Sigmoid colon (tissue), 4 donors: ENCODE measurements around the gene CAMKK2.
"Not testable (repeated sequence)": the region's sequence is repeated elsewhere in the genome, so short reads cannot be mapped to it uniquely, and the experiment has no call there.

Source experiments
- EP300 ChIP-seq, 4 donors: sonication (generic); formaldehyde crosslinking; IDR thresholded peaks; one replicate each; pipeline ENCODE4 v1.6.1; 2017; ENCODE audit warnings: antibody characterized with exemption in 4 of 4
- POLR2A ChIP-seq, 2 donors: fragments of 450-650 bp; IDR thresholded peaks; one replicate each; pipeline ENCODE4 v1.6.1; 2016; ENCODE audit warnings: antibody characterized with exemption in 2 of 2, mild to moderate bottlenecking in 2 of 2, moderate library complexity in 2 of 2
- POLR2AphosphoS5 ChIP-seq, 4 donors: sonication (generic); formaldehyde crosslinking; IDR thresholded peaks; one replicate each; pipeline ENCODE4 v1.6.1; 2017; ENCODE audit warnings: antibody characterized with exemption in 4 of 4
- TF ChIP-seq, protein P1 (sequence below), 4 experiments: fragments of 450-650 bp in 3 of 4; fragments of 200-600 bp in 1 of 4; IDR thresholded peaks; one replicate each; pipeline ENCODE4 v1.5.1; 2016 to 2019; ENCODE audit warnings: antibody characterized with exemption in 4 of 4, mild to moderate bottlenecking in 3 of 4, moderate library complexity in 2 of 4

DNA sequence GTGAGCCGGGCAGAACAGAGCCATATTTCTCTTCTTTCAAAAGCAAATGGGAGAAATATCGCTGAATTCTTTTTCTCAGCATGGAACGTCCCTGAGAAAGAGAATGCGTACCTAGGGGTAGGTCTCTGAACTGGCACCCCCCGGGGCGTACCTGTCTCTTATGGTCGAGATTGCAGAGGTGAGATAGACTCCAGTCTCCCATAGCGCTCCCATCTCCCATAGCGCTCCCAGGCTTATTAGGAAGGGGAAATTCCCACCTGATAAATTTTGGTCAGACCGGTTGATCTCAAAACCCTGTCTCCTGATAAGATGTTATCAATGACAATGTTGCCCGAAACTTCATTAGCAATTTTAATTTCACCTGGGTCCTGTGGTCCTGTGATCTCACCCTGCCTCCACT lies 16.0 kb downstream of the CAMKK2 start:
- TF ChIP-seq, protein P1, sequence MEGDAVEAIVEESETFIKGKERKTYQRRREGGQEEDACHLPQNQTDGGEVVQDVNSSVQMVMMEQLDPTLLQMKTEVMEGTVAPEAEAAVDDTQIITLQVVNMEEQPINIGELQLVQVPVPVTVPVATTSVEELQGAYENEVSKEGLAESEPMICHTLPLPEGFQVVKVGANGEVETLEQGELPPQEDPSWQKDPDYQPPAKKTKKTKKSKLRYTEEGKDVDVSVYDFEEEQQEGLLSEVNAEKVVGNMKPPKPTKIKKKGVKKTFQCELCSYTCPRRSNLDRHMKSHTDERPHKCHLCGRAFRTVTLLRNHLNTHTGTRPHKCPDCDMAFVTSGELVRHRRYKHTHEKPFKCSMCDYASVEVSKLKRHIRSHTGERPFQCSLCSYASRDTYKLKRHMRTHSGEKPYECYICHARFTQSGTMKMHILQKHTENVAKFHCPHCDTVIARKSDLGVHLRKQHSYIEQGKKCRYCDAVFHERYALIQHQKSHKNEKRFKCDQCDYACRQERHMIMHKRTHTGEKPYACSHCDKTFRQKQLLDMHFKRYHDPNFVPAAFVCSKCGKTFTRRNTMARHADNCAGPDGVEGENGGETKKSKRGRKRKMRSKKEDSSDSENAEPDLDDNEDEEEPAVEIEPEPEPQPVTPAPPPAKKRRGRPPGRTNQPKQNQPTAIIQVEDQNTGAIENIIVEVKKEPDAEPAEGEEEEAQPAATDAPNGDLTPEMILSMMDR (IDR thresholded peaks at IDR 0.05), result not testable (repeated sequence)
- not testable (repeated sequence) for TF ChIP-seq EP300, POLR2A, POLR2AphosphoS5 (IDR thresholded peaks at IDR 0.05)
